H1 (cell line): Measurements from ENCODE around the gene APOC1. TPM values are rescaled to one million over a fixed set of nuclear protein-coding genes. Genes with fewer than 3 reads are reported as not detected.

Source experiments
- ASH2L ChIP-seq: fragments of 200-600, 300-600 bp; sonication (generic); IDR thresholded peaks from one replicate; pipeline ENCODE4 v1.7.1; 2017; ENCODE audit warnings: low read length
- CBX5 ChIP-seq: fragments of 300-800, 300-1000 bp; sonication (generic); IDR thresholded peaks from 2 replicates; pipeline ENCODE4 v1.7.1; 2016; ENCODE audit warnings: antibody characterized with exemption, low read length, low read depth
- CHD2 ChIP-seq: IDR thresholded peaks from 2 replicates; pipeline ENCODE4 v1.6.1; 2012; ENCODE audit warnings: low read length, improper control_type of control experiment
- GABPA ChIP-seq: IDR thresholded peaks from 2 replicates; pipeline ENCODE4 v1.6.1; 2011; ENCODE audit warnings: mild to moderate bottlenecking, low read length, moderate library complexity, borderline replicate concordance; ENCODE audit not compliant: insufficient read depth
- TCF12 ChIP-seq: IDR thresholded peaks from 2 replicates; pipeline ENCODE4 v1.6.1; 2011; ENCODE audit warnings: low read depth, mild to moderate bottlenecking, low read length
- polyA plus RNA-seq, 7 experiments: library from polyadenylated mRNA; depleted of rRNA in 3 of 7; stranded (reverse) in 5 of 7; unstranded in 2 of 7; fragments of >200 nt in 5 of 7; fragments of 200-250 nt in 2 of 7; gene quantifications; 1 replicate in 5 of 7; 2 replicates in 1 of 7; 4 replicates in 1 of 7; pipeline versions ENCODE4 v1.2.1 to v1.2.3, GENCODE V29; 2011 to 2013; ENCODE audit warnings: missing spikeins in 2 of 7, mixed read lengths in 2 of 7
- total RNA-seq: library from RNA; stranded (reverse); fragmentation: NEBNext Ultra II Directional; extraction: Animal tissue kit (Norgen Biotek cat#: 25700); gene quantifications from 2 replicates; pipeline ENCODE4 v1.2.1, GENCODE V29; 2021
- TF ChIP-seq, protein P1 (sequence below): fragments of 300-600 bp; sonication (generic); IDR thresholded peaks from 2 replicates; pipeline ENCODE4 v1.7.1; 2012; ENCODE audit warnings: low read length, moderate library complexity, mild to moderate bottlenecking, inconsistent platforms; ENCODE audit not compliant: insufficient replicate concordance

Gene APOC1
- total and polyA plus RNA-seq, 2 of the 8 experiments (the other 6 are each of a cell fraction or from before 2014, with no cell fraction given), result 55.8 to 78.2 TPM

GRCh38 chr19:44874317-44874716 lies 40.1 kb upstream of the APOC1 start (continued):
- TF ChIP-seq, protein P1, sequence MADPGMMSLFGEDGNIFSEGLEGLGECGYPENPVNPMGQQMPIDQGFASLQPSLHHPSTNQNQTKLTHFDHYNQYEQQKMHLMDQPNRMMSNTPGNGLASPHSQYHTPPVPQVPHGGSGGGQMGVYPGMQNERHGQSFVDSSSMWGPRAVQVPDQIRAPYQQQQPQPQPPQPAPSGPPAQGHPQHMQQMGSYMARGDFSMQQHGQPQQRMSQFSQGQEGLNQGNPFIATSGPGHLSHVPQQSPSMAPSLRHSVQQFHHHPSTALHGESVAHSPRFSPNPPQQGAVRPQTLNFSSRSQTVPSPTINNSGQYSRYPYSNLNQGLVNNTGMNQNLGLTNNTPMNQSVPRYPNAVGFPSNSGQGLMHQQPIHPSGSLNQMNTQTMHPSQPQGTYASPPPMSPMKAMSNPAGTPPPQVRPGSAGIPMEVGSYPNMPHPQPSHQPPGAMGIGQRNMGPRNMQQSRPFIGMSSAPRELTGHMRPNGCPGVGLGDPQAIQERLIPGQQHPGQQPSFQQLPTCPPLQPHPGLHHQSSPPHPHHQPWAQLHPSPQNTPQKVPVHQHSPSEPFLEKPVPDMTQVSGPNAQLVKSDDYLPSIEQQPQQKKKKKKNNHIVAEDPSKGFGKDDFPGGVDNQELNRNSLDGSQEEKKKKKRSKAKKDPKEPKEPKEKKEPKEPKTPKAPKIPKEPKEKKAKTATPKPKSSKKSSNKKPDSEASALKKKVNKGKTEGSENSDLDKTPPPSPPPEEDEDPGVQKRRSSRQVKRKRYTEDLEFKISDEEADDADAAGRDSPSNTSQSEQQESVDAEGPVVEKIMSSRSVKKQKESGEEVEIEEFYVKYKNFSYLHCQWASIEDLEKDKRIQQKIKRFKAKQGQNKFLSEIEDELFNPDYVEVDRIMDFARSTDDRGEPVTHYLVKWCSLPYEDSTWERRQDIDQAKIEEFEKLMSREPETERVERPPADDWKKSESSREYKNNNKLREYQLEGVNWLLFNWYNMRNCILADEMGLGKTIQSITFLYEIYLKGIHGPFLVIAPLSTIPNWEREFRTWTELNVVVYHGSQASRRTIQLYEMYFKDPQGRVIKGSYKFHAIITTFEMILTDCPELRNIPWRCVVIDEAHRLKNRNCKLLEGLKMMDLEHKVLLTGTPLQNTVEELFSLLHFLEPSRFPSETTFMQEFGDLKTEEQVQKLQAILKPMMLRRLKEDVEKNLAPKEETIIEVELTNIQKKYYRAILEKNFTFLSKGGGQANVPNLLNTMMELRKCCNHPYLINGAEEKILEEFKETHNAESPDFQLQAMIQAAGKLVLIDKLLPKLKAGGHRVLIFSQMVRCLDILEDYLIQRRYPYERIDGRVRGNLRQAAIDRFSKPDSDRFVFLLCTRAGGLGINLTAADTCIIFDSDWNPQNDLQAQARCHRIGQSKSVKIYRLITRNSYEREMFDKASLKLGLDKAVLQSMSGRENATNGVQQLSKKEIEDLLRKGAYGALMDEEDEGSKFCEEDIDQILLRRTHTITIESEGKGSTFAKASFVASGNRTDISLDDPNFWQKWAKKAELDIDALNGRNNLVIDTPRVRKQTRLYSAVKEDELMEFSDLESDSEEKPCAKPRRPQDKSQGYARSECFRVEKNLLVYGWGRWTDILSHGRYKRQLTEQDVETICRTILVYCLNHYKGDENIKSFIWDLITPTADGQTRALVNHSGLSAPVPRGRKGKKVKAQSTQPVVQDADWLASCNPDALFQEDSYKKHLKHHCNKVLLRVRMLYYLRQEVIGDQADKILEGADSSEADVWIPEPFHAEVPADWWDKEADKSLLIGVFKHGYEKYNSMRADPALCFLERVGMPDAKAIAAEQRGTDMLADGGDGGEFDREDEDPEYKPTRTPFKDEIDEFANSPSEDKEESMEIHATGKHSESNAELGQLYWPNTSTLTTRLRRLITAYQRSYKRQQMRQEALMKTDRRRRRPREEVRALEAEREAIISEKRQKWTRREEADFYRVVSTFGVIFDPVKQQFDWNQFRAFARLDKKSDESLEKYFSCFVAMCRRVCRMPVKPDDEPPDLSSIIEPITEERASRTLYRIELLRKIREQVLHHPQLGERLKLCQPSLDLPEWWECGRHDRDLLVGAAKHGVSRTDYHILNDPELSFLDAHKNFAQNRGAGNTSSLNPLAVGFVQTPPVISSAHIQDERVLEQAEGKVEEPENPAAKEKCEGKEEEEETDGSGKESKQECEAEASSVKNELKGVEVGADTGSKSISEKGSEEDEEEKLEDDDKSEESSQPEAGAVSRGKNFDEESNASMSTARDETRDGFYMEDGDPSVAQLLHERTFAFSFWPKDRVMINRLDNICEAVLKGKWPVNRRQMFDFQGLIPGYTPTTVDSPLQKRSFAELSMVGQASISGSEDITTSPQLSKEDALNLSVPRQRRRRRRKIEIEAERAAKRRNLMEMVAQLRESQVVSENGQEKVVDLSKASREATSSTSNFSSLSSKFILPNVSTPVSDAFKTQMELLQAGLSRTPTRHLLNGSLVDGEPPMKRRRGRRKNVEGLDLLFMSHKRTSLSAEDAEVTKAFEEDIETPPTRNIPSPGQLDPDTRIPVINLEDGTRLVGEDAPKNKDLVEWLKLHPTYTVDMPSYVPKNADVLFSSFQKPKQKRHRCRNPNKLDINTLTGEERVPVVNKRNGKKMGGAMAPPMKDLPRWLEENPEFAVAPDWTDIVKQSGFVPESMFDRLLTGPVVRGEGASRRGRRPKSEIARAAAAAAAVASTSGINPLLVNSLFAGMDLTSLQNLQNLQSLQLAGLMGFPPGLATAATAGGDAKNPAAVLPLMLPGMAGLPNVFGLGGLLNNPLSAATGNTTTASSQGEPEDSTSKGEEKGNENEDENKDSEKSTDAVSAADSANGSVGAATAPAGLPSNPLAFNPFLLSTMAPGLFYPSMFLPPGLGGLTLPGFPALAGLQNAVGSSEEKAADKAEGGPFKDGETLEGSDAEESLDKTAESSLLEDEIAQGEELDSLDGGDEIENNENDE, result no peak
- TF ChIP-seq ASH2L (no peak), CHD2 (no peak), TCF12 (no peak), GABPA (no peak), CBX5 (no peak)
- TF ChIP-seq, all 59 proteins: peak for 0
